Dedifferentiated amniotic fluid mesenchymal stem cell (primary cell): Measurements from ENCODE around the gene LRP4.

Experiments used
- DNase-seq: peaks from one replicate; pipeline ENCODE4 v3.0.0-alpha.2; 2016; ENCODE audit errors: extremely low spot score

LRP4 gene

DNA sequence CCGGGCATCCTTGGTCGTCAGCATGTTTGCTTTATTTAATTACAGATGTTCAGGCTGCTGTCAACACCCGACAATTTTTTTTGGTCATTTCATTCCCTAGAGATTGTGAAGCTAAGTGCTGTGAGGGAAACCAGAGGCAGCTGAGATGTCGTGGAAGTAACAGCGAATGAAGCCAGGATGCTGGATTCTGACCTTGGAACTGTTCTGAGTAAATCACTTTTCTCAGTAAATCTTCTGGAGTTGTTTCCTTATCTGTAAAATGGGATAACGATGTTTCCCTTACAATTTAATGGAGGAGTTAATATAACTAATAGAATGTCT is 71.9 kb downstream of the LRP4 start:
- no peak for DNase-seq

DNA sequence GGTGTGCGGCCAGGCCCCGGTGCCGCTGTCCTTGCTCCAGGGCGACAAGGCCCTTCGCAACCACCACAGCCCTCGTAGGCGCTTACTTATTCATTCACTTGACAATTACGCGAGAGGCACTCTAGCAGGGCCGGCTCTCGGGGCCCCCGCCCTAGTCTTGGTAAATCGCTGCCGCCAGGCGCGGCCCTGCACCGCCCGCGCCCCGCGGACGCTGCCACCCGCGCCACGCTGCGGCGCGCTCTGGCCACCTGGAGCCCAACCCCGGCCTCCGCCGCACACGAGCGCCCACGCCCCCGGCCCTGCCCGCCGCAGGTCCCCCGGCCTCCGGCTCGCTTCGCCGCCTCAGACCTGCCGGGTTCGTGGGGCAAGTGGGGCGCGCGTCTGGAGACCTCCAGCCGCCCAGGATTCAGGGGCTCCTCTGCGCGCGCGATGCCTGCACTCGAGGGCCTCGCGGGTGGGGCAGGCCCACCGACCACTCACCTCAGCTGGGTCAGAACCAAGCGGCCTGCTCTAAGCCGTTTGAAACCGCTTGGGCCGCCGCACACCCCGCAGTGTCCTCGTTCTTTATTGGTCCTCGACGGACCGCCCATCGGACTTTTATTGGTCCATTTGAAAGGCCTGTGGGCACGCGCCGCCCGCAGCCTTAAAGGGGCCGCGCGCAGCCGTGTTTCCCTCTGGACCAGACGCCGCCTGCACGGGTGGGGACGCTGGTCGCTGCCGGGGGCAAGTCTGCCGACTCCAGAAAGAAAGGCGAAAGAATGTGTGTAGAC is 72.4 kb downstream of the LRP4 start, which contains the start of gene CKAP5:
CKAP5 (minus strand) TSS at position 541 of the 770 bp plus-strand sequence. CDS start 25,049 bp downstream, outside the sequence.
- DNase-seq = peak; percentile 86

DNA sequence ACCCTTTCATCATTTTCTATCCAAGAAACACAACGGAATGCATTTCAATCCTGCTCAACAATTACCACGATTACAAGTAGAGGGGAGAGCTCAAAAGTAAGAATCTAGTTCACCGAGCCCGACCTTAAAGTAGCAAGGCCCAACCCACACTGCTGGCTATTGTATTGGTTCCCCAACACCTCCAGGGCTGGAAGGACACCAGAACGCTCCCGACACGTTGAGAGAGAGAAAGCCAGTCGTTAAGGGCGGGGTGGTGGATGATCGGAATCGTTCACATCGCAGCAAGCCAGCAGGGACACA is 73.0 kb downstream of the LRP4 start:
- no peak for DNase-seq

DNA sequence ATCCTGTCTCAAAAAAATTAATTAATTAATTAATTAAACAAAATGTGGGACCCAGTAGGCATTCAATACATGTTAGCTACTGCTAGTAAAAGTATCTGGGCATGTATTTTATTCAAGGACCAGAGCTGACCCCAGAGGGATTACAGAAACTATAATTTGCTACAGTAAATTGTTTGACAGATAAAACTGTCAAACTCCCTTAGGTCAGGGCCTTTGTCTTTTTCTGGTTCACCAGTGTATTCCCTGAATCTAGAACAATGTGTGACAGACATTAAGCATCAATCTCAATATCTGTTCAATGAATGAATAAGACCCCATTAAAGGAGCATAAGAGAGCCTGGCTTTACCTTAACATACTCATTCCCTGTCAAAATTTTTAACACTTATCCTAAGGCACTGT is 78.2 kb downstream of the LRP4 start:
- DNase-seq = no peak

DNA sequence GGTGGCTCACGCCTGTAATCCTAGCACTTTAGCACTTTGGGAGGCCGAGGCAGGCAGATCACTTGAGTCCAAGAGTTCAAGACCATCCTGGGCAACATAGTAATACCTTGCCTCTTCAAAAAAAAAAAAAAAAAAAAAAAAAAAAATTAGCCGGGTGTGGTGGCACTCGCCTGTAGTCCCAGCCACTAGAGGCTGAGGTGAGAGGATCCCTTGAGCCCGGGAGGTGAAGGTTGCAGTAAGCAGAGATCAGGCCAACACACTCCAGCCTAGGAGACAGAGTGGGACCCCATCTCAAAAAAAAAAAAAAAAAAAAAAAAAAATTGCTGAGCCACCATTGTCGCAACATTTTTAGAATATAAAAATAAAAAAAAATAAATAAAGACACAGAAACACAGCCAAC is 79.8 kb downstream of the LRP4 start:
- DNase-seq = no peak

DNA sequence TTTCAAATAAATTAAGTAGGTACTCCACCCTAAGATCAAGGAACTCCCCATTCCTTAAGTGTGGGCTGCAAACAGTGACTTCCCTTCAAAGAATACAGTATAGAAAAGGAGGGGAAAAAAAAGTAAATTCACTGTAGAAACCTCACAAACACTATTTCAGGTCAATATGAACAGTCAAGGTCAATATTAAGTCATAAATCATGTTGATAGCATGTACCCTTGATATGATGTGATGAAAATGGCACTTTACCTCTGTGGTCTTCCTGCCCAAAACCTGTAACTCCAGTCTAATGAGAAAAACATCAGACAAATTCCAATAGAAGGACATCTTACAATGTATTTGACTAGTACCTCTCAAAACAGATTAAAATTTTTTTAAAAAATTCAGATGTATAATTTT is 80.5 kb downstream of the LRP4 start:
- no peak for DNase-seq

DNA sequence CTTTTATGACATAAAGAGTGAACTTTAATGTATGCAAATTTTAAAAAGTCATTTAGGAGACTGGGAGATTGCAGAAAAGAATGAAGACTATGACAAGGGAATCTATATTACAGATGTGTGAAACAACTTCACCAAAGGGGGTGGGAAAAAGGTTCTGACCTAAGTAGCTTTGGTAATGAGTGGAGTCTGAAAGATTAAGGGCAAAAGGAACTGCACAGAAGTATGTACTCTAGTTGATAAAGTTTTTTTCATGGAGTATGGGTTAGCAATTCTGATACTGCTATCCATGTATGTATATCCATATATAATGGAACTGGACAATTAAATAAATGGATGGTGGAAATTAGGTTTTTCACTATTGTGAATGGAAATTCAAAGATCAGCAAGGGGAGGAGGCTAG is 81.5 kb downstream of the LRP4 start:
- no peak for DNase-seq

DNA sequence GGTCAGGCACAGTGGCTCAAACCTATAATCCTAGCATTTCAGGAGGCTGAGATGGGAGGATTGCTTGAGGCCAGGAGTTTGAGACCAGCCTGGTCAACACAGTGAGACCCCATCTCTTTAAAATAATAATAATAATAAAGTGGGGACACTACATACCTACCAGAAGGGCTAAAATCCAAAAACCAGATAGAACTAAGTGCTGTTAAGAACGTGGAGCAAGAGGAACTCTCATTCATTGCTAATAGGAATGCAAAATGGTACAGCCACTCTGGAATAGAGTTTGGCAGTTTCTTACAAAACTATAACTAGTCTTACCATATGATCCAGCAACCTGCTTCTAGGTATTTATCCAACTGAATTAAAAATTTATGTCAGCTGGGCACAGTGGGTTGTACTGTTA is 81.9 kb downstream of the LRP4 start:
- DNase-seq = no peak

DNA sequence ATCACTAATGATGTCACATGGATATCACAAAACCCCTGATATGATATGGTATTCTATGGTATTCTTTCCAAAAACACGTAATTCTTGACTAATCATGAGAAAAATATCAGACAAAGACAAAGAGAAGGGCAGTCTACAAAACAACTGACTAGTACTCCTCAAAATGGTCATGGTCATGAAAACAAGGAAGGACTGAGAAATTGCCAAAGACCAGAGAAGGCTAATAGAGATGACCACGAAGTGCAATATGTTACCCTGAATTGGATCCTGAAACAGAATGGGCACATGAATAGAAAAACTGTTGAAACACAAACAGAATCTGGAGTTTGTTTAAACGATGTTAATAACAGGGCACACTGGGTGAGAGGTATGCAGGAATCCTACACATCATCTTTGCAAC is 82.5 kb downstream of the LRP4 start:
- no peak for DNase-seq

DNA sequence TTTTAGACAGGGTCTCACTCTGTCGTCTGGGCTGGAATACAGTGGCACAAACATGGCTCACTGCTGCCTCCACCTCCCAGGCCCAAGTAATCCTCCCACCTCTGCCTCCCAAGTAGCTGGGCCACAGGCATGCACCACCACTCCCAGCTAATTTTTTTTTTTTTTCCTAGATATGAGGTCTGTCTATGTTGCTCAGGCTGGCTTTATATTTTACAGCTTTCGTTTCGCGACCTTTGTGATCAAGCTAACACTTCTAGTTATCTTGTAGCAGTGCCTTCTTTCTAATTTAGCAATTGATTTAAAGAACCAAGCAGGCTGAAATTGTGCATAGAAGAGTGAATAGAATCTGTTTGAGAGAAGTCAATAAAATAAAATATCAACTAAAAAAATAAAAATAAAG is 83.5 kb downstream of the LRP4 start:
- DNase-seq = no peak

DNA sequence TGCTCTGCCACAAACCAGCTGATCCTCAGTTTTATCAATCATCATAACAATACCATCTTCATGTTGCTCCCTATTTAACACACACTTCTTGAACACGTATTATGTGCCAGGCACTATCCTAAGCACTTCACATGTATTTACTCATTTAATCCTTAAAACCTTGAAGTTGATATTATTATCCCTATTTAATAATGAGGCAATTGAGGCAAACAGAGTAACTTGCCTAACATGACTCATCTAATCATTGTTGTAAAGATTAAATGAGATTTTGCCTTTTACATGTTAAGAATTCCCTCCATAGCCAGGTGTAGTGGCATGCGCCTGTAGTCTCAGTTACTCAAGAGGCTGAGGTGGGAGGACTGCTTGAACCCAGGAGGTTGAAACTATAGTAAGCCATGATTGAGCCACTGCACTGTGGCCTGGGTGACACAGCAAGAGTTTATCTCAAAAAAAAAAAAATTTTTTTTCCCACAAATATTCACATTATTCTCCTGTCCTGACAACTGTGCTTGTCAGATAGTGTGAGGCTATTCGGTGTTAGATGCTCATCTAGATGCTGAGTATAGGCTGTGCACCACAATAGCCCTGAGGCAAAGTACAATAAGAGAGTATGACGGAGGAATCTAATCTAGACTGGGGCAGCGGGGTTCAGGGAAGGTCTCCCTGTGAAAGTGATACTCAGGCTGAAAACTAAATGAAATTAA is 85.7 kb downstream of the LRP4 start:
- no peak for DNase-seq

DNA sequence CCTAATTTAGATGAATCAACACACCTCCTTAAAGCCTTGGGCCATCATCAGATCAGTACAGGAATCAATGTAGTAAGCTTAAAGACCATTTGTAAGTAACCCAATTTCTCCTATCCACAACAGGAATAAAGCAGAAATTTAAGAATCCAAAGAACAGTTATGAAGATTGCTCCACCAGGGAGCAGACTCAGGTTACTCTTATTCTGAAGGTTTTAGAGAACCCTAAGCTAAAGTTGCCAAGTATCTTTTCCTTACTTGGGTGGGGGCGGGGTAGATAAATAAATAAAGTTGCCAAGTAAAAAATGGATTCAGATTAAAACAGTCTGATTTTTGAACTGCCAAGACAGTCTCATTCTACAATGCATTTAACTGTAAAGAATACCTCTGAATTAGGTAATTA is 90.4 kb downstream of the LRP4 start:
- DNase-seq = peak; percentile 17

DNA sequence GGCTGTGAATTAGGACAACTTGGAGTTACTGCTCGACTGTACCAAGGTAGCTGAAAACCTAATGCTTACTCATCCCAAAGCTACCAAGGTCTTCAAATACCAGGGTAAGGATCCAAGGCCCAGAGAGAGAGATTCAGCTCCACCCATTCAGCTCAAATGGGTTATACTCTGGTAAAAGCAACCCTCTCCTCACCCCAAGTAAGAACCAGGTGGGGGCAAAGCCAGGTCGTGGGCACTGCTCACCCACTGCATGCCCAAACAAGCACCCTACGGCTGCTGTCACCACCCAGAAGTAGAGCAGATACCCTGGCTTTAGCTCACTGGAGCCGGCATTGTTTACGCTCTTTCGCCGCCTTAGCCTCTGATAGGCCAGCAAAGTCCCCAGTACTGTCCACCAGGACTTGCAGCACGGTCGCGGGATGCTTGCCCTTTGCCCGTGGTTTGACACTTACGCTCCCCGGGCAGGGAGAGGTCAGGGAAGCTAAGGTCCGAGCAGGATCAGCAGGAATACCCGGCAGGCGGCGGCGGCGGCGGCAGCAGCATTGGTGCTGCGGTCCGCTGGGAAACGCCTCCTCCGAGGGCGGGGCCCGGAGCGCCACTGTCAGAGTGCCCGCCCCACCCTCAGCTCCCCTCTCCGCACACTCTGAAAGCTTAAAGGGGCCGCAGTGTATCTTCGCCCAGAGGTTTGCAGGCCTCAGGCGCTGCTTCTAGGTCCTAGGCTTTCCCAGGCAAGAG is 91.9 kb downstream of the LRP4 start:
- peak; percentile 42 for DNase-seq

DNA sequence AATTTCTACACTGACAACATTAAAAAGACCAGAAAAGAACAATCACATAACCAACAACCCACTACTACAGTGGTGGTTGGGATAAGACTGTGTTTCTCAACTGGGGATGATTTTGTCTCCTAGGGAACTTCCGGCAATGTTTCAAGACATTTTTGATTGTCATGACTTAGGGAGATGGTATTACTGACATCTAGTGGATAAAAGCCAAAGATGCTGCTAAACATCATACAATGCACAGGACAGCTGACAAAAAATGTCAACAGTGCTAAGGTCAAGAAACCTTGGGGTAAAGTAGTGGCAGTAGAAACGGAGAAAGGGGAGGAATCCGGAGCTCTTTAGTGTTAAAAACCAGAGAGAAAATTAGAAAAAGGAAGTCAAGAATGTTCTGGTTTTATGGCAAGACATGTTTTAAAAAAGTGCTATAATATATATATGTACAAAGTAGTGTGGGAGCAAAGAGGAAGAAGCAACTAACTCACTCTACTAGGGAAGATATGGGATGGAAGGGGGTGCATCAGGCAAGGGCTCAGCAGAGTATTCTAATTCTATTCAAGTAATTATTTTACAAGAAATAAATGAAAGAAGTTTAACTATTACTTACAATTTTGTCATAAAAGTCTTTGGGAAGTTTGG is 109.4 kb downstream of the LRP4 start:
- DNase-seq = peak; percentile 39
